K562 (cell line): Measurements from ENCODE around the gene TDRD6.

Experiments used
- KDM1A ChIP-seq, 2 experiments: fragments of 450-650 bp; IDR thresholded peaks; 2 replicates each; pipeline ENCODE4 v1.6.1; 2016; ENCODE audit warnings: mild to moderate bottlenecking in 2 of 2
- MAFK ChIP-seq: IDR thresholded peaks from 2 replicates; pipeline ENCODE4 v1.6.1; 2011; ENCODE audit warnings: low read length, improper control_type of control experiment
- POLR2A ChIP-seq: fragments of 450-650 bp; conservative IDR thresholded peaks from 2 replicates; pipeline ENCODE4 v1.6.1; 2016

DNA sequence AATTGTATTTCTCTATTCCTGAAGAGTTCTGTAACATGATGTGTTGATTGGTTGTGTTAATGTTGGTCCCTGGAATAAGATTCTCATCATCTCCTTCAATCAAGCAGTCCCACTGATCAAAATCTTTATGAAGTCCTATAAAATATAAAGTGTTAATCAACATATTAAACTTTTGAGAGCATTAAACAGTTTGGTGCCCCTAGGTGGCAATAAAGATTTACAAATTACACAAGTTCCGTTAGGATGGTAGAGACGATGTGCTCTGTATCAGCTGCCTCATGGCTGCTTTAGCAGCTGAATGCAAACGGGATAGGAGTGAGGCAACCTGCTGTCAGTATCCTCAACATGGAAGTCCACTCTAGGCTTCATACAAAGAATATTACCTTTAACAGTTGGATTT, 16.9 kb downstream of the TDRD6 start:
- no peak for TF ChIP-seq KDM1A (IDR thresholded peaks at IDR 0.05)
- TF ChIP-seq POLR2A: no peak
- TF ChIP-seq MAFK: no peak
